ENCODE measurements around the gene PFKFB3. TPM values are rescaled to one million over a fixed set of nuclear protein-coding genes. Genes with fewer than 3 reads are reported as not detected.
A peak's percentile ranks its signal among the peaks of the same experiment; 100 is the strongest.

Gene PFKFB3
- total and polyA plus RNA-seq, 2 experiments from 2014 or later = 21.6 to 26.2 TPM

DNA sequence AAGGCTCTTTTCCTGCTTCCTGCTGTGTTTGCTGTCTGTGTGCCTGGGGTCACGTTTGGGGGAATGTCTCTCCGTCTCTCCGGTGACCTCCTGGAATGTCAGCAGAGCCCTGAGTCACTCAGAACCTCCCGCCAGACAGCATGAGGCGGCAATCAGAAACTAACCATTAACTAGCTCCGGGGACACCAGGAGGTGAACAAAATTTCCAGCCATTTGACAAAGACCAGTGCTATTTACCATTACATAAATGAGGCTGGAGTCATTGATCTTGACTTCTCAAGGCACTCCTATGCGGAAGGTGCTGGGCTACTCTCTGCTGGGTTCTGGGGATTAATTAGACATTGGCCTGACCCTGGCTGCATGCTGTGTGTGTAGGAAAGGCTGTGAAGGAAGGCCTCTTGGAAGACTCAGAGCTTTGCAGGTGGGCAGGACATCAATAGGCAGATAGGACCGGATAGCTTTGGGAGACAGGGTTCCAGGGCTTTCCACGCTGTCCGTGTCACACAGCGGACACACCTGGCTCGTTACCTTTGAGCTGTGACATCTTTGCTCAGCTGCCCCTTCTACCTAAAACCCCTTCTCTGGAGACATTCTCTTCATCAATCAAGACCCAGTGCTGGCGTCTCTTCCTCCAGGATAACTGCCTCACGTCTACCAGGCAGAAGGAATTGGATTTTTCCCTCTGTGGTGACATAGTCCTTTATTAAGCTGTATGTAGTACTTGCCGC is 77.0 kb downstream of the PFKFB3 start:
- no peak overlapping the region for H2AFZ ChIP-seq
- H3K4me3 ChIP-seq = no peak overlapping the region
- no peaks in the 10 kb centered on the region for H4K20me1 ChIP-seq (ENCODE audit: insufficient read depth, poor library complexity, severe bottlenecking)
- peak overlapping the region; percentile 80 for H3K27ac ChIP-seq
- no peaks in the 10 kb centered on the region for H3K27me3 ChIP-seq
- no peaks in the 10 kb centered on the region for H3K79me2 ChIP-seq
- 44% methylated on average over 15 of the region's 15 CpGs for WGBS (ENCODE audit: low lambda C conversion rate, missing lambda C conversion rate)
- no peaks in the 10 kb centered on the region for H3K9me3 ChIP-seq (ENCODE audit: low read depth)
- peak; percentile 83 for DNase-seq (ENCODE audit: low spot score)
- H3K4me1 ChIP-seq (ENCODE audit: insufficient read depth) = peaks cover 21% of the 10 kb centered on the region
- TF ChIP-seq EZH2 (IDR thresholded peaks at IDR 0.05; ENCODE audit: borderline replicate concordance) = no peak
- no peak for TF ChIP-seq CTCF (IDR thresholded peaks at IDR 0.05; ENCODE audit: poor library complexity)
- TF ChIP-seq EZH2phosphoT487 (IDR thresholded peaks at IDR 0.05; ENCODE audit: low read depth, severe bottlenecking, unreplicated experiment) = no peak
- H3K4me2 ChIP-seq = peak overlapping the region; percentile 32
- no peaks in the 10 kb centered on the region for H3K36me3 ChIP-seq (replicated peaks; ENCODE audit: insufficient read depth, low read depth)
- H3K9me2 ChIP-seq (replicated peaks; ENCODE audit: insufficient read depth) = no peaks in the 10 kb centered on the region

DNA sequence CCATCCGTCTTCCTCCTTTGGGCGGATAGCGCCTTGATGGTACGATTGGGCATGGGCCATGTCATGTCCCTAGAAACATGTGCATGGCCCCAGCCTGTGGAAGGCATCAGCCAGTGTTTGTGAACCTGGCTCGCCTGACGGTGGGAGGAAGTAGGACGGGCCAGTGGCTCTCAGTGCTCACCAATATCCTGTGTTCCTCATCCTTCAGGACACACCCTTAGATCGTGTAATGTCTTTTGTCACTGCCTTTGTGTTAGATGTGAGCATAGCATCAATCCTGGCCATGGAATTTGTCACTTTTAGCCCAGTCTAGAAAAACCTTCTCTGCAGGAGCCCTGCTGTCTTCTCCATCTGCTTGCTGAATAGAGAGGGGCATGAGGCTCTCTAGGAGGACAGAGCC is 77.6 kb downstream of the PFKFB3 start:
- WGBS (ENCODE audit: low lambda C conversion rate, missing lambda C conversion rate) = 86% methylated on average over 8 of the region's 8 CpGs
- Histone ChIP-seq H3K4me3 (no peak overlapping the region), H3K27ac (peak overlapping the region; percentile 80), H3K4me1 (ENCODE audit: insufficient read depth) (peaks cover 21% of the 10 kb centered on the region), H3K9me3 (ENCODE audit: low read depth) (no peaks in the 10 kb centered on the region), H3K27me3 (no peaks in the 10 kb centered on the region), H3K9me2 (replicated peaks; ENCODE audit: insufficient read depth) (no peaks in the 10 kb centered on the region), H4K20me1 (ENCODE audit: insufficient read depth, poor library complexity, severe bottlenecking) (no peaks in the 10 kb centered on the region), H2AFZ (no peak overlapping the region), H3K79me2 (no peaks in the 10 kb centered on the region), H3K4me2 (no peak overlapping the region), H3K36me3 (replicated peaks; ENCODE audit: insufficient read depth, low read depth) (no peaks in the 10 kb centered on the region)
- no peak for DNase-seq (ENCODE audit: low spot score)
- no peak for TF ChIP-seq CTCF (IDR thresholded peaks at IDR 0.05; ENCODE audit: poor library complexity)

DNA sequence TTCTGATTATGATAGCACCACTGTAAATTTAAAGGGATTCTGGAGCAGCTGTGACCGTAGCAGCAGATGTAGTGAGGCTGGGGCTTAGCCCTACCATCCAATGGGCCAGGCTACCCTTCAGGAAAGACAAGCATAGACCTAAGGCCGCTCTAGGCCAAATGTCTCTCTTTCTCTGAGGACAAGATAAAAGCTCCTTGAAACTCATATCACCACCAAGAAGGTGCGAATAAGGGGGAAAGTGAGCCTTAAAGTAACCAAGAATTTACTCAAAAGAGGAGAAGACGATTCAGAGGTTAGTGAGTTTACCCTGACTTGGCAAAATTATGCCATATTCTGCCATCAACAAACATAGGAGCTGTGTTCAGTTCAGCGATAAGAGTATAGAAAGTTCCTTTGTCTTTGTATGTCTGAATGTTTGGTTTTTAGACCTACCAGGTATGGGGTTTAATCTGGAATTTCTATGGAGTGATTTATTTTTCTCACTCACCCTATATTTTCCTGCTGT is 79.8 kb downstream of the PFKFB3 start:
- TF ChIP-seq EZH2phosphoT487 (IDR thresholded peaks at IDR 0.05; ENCODE audit: low read depth, severe bottlenecking, unreplicated experiment) (no peak), CTCF (IDR thresholded peaks at IDR 0.05; ENCODE audit: poor library complexity) (no peak), EZH2 (IDR thresholded peaks at IDR 0.05; ENCODE audit: borderline replicate concordance) (no peak)
- H3K9me3 ChIP-seq (ENCODE audit: low read depth) = no peaks in the 10 kb centered on the region
- H4K20me1 ChIP-seq (ENCODE audit: insufficient read depth, poor library complexity, severe bottlenecking) = no peaks in the 10 kb centered on the region
- no peak overlapping the region for H2AFZ ChIP-seq
- no peaks in the 10 kb centered on the region for H3K9me2 ChIP-seq (replicated peaks; ENCODE audit: insufficient read depth)
- no peak overlapping the region for H3K27ac ChIP-seq
- no peak overlapping the region for H3K4me2 ChIP-seq
- 93% methylated on average over 5 of the region's 5 CpGs for WGBS (ENCODE audit: low lambda C conversion rate, missing lambda C conversion rate)
- no peak overlapping the region for H3K4me3 ChIP-seq
- H3K36me3 ChIP-seq (replicated peaks; ENCODE audit: insufficient read depth, low read depth) = no peaks in the 10 kb centered on the region
- DNase-seq (ENCODE audit: low spot score) = no peak
- no peaks in the 10 kb centered on the region for H3K79me2 ChIP-seq
- no peaks in the 10 kb centered on the region for H3K27me3 ChIP-seq
- H3K4me1 ChIP-seq (ENCODE audit: insufficient read depth) = peaks cover 21% of the 10 kb centered on the region
